SIG-M5 treated with dmso at 0.1 percent for 504 hours (cell line): ENCODE data around the gene FCHO1.
"Not testable (repeated sequence)": the region's sequence is repeated elsewhere in the genome, so short reads cannot be mapped to it uniquely, and the experiment has no call there.

Source experiments
- DNase-seq: peaks from one replicate; lab custom pipeline; 2025; ENCODE audit not compliant: unreplicated experiment; lab: John Stamatoyannopoulos, UW

FCHO1 gene

DNA sequence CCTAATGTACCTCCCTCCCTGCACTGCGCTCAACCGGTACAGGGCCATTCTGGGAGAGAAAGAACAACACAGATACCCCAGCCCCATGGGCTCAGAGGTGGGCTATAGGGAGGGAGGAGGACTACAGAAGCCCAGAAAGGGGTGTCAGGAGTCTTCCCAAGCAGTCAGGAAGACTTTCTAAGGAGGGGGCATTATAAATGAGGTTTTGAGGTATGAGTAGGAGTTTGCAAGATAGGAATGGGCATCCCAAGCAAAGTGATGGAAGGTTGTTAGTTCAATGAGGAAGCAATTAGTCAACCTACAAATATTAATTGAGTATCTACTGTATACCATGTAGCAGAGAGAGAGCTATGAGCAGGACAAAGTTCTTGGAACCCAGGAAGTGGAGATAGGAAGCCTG lies 37.4 kb downstream of the FCHO1 start:
- no peak for DNase-seq

DNA sequence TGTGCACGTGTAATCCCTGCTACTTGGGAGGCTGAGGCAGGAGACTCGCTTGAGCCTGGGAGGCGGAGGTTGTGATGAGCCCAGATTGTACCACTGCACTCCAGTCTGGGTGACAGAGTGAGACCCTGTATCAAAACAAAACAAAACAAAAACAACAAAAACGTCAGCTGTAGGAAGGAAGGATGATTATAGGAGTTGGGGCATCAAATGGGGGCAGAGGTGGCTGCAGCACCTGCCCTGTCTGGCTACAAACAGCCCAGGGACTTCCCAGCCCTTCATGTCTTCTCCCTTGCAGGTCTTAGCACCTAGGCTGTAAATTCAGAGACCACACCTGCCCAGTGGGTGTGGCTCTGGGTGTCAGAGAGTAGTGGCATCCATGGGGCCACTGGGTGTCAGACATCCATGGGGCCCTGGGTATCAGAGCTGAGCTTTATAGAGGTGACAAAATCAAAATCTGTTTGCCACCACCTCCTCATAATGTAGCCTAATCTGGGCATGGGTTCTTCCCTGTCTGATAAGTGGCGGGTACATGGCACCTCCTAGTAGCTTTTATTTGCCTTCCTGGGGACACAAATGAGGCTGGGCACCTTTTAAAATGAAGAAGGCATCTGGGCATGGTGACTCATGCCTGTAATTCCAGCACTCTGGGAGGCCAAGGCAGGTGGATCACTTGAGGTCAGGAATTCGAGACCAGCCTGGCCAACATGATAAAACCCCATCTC lies 38.9 kb downstream of the FCHO1 start:
- DNase-seq = no peak

DNA sequence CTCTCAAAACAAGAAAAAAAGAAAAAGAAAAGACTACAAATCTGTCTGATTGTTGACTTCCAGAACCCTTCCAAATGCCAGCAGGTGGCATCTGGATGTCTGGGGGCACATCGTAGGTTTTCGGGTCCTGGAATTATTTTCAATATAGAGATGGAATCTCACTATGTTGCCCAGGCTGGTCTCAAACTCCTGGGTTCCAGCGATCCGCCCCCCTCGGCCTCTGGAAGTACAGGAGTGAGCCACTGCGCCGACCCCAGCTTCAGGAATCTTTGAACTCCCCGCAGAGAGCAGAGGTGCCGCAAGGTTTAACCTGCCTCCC lies 43.1 kb downstream of the FCHO1 start:
- no peak for DNase-seq

DNA sequence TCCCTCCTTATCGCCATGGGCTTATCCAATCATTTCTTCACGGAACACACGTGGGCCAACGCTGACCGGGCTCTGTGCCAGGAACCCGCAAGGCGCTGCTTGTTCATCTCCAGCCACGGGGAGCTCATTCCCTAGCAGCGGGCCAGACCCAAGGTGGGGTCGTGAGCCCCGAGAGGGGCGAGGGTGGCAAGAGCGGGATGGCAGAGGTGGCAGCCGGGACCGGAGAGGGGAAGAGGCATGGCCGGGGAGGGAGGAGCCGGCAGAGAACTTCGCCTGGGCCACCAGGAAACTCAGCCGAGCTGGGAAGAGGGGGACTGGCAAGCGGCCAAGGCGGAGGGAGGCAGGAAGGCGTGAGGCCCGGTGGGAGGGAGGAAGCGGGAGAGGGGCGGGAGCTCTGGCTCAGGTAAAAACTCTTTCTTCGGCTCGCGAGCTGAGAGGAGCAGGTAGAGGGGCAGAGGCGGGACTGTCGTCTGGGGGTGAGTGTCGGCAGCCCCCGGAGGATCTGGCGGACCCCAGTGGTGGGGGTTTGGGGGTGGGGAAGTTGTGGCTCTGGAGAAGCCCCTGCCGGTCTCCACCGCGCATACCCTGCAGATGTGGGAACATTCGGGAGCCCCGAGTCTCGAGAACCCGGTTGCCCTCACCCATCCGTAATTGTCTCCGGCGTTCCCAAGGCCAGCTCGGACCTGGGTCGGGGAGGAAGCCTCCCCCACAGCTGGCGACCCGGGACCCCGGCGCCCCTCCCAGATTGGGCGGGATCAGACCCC lies 43.6 kb downstream of the FCHO1 start, which contains the start of gene B3GNT3:
TSS of gene B3GNT3 (plus strand) at position 408 of the 764 bp plus-strand sequence. CDS start 12,670 bp downstream, outside the sequence.
- DNase-seq = no peak

DNA sequence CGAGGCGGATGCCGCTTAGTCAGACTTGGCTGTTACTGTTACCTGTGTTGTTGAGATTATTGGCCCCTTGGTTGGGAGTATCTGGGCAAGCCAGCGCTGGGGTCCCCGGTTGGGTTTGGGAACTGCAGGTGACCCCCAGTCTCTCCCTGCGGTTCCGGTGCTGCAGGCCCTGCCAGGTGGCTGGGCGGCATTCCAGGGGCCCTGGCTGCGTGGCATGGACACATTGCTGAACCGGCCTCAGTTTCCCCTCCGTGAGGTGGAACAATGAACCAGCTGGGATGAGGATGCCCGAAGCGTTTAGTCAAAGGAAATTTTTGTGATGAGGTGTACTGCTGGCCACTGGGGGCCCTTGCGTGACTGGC lies 44.2 kb downstream of the FCHO1 start:
- DNase-seq = no peak

DNA sequence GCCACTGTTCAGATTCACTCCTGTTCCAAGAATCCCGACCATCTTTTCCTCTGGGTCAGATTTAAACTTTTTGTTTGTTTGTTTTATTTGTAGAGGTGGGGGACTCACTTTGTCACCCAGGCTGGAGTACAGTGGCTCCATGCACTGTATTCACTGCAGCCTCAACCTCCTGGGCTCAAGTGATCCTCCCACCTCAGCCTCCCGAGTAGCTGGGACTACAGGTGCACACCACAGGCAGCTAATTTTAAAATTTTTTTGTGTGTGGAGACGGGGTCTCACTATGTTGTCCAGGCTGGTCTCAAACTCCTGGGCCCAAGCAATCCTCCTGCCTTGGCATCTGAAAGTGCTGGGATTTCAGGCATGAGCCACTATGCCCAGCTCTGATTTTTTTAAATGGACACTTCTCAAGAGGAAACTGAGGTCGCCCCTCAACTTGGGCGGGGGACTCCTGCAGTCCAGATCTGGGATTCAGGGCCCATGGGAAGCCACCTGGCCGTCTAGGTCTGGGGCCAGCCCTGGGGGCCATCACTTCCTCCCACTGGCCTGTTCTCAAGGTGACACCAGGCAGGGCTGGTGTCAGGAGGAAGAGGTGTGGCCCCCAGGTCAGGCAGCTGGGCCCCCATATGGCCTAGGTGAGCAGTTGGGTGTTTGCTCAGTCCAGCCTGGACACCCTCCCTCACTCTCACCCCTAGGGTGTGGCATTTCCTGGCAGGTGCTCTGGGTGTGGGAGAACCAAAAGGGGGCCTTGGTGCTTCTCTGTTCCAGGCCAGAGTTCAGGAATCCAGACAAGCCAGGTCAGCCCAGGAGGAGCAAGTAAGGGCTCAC lies 44.9 kb downstream of the FCHO1 start:
- no peak for DNase-seq

DNA sequence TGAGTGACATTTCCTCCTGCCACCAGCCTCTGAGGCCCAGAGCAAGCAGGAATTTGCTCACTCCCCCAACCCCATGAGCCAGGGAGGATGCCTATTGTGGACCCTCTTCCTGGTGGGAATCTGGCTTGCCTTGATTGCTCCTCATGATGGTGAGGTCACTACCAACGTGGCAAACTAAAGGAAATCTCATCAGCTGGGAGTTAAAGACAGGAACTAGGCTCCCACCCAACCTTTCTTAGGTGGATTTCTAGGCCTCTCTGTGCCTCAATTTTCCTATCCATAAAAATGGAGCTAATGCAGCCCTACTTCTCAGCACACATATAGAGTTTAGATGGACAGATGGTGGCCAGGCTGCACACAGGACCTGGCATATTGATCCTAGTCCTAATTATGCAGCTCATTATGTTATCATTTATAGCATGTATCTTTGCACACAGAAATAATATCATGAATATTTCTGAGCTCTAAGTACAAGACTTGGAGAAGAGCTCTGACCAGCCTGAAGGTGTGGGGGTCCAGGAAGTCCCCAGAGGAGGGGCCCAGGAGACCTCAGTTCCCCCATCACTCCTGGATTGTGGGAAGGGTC lies 45.7 kb downstream of the FCHO1 start:
- DNase-seq = no peak

DNA sequence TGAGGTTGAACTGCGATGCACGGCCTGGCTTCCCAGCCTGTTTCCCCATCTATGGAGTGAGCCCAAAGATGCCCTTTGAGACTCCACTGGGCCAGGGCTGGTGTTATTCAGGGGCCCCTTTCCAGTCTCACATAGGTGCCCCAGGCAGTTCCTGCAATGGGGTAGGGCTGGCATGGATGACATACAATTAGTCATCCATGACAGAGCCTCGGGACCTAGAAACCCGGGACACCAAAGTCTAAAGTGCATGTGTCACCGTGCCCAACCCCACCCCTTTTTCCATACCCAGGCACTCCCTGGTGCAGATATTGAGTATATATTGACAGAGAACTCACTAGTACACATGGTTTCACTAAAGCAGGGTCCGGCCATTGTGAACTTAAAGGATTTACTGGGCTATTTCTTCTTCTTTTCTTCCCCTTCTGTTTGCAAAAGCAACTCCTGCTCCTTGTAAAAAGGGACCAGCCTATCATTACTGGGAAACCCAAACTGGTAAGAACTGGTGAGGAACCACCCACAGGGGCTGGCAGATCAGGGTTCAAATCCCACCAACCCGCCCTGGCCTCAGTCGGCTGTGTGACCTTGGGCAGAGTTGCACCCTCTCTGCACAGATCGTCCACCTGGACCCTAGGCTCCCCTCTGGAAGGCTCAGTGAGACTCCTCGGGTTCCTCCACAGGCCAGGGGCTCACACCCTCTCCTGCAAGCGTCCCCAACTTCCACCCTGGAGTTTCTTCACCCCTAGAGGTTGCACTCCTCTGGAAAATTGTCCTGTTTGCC lies 46.3 kb downstream of the FCHO1 start:
- DNase-seq = peak; percentile 26

DNA sequence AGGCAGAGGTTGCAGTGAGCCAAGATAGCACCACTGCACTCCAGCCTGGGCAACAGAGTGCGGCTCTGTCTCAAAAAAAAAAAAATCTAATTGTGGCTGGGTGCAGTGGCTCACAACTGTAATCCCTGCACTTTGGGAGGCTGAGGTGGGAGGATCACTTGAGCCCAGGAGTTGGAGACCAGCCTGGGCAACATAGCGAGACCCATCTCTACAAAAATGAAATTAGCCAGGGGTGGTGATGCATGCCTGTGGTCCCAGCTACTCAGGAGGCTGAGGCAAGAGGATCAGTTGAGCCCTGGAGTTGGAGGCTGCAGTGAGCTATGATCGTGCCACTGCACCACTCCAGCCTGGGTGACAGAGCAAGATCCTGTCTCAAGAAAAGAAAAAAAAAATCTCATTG lies 47.3 kb downstream of the FCHO1 start:
- not testable (repeated sequence) for DNase-seq

DNA sequence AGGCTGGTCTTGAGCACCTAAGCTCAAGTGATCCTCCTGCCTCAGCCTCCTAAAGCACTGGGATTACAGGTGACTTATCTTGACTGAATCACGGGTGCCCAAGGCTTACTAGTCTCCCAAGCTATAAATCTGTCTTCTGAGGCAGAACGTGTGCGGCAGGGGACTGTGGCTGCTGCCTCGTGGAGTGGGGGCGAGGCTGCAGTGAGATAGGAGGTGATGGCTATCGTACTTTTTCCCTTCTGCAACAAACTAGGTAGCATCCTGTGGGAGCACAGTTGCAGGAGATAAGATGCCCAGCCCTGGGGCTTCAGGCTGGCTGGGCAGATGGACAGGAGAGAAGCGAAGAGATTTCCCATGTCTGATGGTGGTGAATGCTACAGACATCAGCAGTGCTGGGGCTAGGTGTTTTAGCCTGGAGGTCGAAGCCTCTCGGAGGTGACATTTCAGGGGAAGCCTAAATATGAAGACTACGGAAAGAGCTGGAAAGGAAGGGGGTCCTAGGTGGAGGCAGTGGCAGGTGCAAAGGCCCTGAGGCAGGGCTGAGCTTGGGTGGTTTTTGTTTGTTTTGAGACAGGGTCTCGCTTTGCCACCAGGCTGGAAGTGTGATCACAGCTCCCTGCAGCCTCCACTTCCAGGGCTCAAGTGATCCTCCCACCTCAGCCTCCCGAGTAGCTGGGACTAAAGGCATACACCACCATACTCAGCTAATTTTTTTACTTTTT lies 51.0 kb downstream of the FCHO1 start:
- DNase-seq = no peak

DNA sequence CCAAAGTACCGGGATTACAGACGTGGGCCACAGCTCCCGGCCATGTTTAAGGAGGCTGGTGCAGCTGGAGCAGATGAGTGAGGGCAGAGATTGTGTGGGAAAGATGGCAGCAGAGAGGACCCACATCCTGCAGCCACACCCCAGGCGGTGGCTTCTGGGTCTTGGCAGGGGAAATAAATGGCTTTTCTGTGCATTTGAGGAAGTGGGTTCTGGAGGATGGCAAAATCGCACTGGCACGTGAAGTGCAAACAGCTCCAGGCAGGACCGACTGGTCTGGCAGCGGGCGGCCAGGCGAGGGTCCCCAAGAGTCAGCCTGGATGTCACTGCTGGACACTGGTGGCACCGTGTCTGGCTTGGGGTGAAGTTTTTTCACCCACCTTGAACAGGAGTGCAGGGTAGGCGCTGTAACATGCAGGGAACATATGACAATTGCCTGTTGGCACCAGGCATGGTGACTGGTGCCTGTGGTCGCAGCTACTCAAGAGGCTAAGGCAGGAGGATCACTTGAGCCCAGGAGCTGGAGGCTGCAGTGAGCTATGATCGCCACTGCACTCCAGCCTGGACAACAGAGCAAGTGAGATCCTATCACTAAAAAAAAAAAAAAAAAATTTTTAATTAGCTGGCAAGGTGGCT lies 52.1 kb downstream of the FCHO1 start:
- peak; percentile 58 for DNase-seq

DNA sequence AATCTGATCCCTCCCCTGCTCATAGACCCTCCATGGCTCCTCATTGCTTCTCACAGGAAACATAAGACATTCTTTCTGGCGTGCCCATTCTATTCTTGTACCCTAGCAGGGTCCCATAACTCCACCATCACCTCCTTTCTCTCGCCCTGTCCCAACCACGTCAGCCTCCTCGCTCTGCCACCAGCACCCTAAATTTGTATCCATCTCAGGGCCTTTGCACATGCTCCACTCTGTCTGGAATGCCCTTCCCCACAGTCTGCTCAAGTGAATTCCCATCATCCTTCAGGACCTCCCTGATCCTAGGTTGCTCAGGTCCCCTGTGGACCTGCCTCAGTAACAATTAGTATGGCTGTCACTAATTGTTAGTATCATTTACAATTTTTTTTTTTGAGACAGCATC lies 54.1 kb downstream of the FCHO1 start:
- no peak for DNase-seq

DNA sequence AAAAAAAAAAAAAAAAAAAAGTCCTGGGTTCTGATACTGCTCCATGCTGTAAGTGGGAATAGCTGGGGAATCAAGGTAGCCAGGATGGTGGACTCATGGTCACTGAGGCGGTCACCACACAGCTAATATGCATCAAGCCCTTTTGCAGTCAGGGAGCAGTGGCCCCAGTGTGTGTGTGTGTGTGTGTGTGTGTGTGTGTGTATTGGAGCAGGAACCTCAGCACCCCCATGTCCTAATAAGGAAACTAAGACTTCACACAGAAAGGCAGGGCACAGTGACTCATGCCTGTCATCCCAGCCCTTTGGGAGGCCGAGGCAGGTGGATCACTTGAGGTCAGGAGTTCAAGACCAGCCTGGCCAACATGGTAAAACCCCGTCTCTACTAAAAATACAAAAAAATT lies 55.7 kb downstream of the FCHO1 start:
- peak; percentile 29 for DNase-seq

DNA sequence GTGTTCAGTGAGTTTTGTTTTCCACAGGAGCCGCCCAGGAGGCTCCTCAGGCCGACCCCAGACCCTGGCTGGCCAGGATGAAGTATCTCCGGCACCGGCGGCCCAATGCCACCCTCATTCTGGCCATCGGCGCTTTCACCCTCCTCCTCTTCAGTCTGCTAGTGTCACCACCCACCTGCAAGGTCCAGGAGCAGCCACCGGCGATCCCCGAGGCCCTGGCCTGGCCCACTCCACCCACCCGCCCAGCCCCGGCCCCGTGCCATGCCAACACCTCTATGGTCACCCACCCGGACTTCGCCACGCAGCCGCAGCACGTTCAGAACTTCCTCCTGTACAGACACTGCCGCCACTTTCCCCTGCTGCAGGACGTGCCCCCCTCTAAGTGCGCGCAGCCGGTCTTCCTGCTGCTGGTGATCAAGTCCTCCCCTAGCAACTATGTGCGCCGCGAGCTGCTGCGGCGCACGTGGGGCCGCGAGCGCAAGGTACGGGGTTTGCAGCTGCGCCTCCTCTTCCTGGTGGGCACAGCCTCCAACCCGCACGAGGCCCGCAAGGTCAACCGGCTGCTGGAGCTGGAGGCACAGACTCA lies 56.5 kb downstream of the FCHO1 start:
- no peak for DNase-seq

DNA sequence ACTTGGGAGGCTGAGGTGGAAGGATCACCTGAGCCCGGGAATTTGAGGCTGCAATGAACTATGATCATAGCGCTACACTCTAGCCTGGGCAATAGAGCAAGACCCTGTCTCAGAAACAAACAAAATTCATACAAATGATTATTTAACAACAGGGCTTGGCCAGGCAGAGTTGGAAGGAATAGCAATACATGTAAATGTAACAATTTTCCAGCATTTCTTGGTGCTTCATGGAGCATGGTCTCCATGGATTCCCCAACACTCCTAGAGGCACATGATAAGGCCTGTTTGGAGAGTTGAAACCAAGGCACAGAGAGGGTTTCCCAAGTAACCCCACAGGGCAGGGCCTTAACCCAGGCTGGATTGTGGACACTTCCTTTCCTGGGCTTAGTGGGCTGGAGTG lies 59.8 kb downstream of the FCHO1 start:
- DNase-seq = no peak

DNA sequence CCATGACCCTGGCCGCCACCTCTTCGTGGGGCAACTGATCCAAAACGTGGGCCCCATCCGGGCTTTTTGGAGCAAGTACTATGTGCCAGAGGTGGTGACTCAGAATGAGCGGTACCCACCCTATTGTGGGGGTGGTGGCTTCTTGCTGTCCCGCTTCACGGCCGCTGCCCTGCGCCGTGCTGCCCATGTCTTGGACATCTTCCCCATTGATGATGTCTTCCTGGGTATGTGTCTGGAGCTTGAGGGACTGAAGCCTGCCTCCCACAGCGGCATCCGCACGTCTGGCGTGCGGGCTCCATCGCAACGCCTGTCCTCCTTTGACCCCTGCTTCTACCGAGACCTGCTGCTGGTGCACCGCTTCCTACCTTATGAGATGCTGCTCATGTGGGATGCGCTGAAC lies 60.4 kb downstream of the FCHO1 start:
- DNase-seq = no peak

DNA sequence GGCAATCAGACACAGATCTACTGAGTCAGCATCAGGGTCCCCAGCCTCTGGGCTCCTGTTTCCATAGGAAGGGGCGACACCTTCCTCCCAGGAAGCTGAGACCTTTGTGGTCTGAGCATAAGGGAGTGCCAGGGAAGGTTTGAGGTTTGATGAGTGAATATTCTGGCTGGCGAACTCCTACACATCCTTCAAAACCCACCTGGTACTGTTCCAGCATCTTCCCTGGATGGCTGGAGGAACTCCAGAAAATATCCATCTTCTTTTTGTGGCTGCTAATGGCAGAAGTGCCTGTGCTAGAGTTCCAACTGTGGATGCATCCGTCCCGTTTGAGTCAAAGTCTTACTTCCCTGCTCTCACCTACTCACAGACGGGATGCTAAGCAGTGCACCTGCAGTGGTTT lies 60.8 kb downstream of the FCHO1 start:
- no peak for DNase-seq

DNA sequence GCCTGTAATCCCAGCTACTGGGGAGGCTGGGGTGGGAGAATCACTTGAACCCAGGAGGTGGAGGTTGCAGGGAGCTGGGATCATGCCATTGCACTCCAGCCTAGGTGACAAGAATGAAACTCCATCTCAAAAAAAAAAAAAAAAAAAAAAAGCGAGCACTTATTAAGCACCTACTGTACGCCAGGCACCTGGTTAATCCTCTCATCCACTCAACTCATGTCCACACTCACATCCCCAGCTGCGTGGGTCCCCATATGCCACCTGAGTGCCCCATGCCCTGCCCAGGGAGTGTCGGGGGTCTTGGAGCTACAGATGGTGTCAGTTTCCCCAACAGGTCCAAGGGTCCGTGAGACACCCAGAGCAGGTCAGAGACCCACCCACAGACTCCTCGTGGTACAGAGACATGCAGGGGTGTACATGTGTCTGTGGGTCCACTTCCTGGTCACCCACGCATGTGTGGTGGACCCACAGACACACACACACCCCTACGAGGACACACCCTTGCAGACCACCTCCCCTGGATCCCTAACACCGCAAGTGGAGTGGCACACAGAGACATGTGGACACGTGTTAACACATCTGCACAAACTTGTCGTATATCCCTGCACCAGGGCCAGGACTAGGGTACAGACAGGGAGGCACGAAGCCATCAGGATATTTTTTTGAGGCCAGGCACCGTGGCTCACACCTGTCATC lies 66.5 kb downstream of the FCHO1 start:
- no peak for DNase-seq

DNA sequence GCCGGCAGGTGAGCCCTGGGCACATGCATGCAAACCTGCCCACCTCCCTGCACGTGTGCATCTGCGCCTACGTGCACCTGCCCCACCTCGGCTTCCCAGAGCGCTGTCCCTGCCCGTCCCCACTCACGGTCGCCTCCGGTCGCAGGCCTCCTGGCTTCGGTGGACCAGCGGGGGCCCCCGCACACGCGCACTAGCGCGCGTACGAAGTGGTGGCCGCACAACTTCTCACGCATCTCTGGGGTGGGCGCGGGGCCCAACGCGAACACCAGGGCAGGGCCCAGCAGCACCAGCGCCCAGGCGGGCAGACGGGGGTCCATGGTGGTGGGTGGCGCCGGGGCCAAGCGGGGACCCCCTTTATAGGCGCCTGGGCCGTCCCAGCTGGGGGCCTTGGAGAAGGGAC lies 69.9 kb downstream of the FCHO1 start, which contains the start of gene INSL3:
TSS of gene INSL3 (minus strand) at position 330 of the 400 bp plus-strand sequence. CDS start at position 317, 13 bp downstream.
- DNase-seq = no peak
